Measurements from ENCODE around the gene SLC26A9.
A peak's percentile ranks its signal among the peaks of the same experiment; 100 is the strongest.

The SLC26A9 gene

DNA sequence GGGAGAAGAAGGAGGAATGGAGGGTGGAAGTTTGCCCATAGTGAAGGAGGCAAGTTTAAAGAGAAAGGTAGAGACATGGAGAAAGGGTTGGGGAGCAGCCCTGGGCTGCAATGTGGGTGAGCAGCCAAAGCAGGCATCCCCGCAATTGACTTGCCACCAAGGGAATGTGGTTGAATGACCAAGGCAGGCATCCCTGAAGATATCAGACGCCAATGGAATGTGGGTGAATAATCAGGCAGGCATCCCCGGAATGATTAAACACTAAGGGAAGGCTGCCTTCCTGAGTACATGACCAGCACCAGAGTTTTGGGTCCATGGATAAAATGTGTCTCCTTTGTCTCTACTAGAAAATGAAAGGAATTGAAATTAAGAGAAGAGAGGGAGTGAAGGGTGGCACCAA, 53.5 kb downstream of the SLC26A9 start:
- TF ChIP-seq NFIC (IDR thresholded peaks at IDR 0.05) (0 out of 2 replicates have a peak, but pooled peaks have one; percentile 13), TEAD4 (IDR thresholded peaks at IDR 0.05) (peak; percentile 94)

DNA sequence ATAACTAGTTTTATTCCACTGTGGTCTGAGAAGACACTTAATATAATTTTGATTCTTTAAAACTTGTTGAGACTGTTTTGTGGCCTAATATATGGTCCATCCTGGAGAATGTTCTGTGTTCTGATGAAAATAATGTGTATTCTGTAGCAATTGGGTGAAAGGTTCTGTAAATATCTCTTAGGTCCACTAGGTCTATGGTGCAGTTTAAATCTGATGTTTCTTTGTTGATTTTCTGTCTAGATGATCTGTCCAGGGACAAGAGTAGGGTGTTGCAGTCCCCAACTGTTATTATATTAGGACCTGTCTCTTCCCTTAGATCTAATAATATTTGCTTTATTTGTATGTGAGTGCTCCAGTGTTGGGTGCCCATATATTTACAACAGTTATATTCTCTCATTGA, 59.5 kb downstream of the SLC26A9 start:
- TF ChIP-seq CEBPB (IDR thresholded peaks at IDR 0.05) (no peak), CREB1 (IDR thresholded peaks at IDR 0.05; ENCODE audit: low read depth) (no peak), NFIC (IDR thresholded peaks at IDR 0.05) (no peak), EP300 (IDR thresholded peaks at IDR 0.05; ENCODE audit: borderline replicate concordance) (no peak), EGR1 (IDR thresholded peaks at IDR 0.05) (no peak), TAF1 (IDR thresholded peaks at IDR 0.05; ENCODE audit: low read depth) (no peak), TCF12 (IDR thresholded peaks at IDR 0.05; ENCODE audit: low read depth) (no peak), ZBTB7A (IDR thresholded peaks at IDR 0.05; ENCODE audit: low read depth) (no peak), FOXM1 (IDR thresholded peaks at IDR 0.05; ENCODE audit: borderline replicate concordance, low read depth) (no peak), YY1 (IDR thresholded peaks at IDR 0.05; ENCODE audit: low read depth) (no peak)
- TF ChIP-seq, protein P1, sequence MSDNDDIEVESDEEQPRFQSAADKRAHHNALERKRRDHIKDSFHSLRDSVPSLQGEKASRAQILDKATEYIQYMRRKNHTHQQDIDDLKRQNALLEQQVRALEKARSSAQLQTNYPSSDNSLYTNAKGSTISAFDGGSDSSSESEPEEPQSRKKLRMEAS (IDR thresholded peaks at IDR 0.05): no peak
- TF ChIP-seq, protein P2, sequence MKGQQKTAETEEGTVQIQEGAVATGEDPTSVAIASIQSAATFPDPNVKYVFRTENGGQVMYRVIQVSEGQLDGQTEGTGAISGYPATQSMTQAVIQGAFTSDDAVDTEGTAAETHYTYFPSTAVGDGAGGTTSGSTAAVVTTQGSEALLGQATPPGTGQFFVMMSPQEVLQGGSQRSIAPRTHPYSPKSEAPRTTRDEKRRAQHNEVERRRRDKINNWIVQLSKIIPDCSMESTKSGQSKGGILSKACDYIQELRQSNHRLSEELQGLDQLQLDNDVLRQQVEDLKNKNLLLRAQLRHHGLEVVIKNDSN (IDR thresholded peaks at IDR 0.05): no peak
- TF ChIP-seq, protein P3, sequence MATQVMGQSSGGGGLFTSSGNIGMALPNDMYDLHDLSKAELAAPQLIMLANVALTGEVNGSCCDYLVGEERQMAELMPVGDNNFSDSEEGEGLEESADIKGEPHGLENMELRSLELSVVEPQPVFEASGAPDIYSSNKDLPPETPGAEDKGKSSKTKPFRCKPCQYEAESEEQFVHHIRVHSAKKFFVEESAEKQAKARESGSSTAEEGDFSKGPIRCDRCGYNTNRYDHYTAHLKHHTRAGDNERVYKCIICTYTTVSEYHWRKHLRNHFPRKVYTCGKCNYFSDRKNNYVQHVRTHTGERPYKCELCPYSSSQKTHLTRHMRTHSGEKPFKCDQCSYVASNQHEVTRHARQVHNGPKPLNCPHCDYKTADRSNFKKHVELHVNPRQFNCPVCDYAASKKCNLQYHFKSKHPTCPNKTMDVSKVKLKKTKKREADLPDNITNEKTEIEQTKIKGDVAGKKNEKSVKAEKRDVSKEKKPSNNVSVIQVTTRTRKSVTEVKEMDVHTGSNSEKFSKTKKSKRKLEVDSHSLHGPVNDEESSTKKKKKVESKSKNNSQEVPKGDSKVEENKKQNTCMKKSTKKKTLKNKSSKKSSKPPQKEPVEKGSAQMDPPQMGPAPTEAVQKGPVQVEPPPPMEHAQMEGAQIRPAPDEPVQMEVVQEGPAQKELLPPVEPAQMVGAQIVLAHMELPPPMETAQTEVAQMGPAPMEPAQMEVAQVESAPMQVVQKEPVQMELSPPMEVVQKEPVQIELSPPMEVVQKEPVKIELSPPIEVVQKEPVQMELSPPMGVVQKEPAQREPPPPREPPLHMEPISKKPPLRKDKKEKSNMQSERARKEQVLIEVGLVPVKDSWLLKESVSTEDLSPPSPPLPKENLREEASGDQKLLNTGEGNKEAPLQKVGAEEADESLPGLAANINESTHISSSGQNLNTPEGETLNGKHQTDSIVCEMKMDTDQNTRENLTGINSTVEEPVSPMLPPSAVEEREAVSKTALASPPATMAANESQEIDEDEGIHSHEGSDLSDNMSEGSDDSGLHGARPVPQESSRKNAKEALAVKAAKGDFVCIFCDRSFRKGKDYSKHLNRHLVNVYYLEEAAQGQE (IDR thresholded peaks at IDR 0.05; ENCODE audit: low read depth): no peak

DNA sequence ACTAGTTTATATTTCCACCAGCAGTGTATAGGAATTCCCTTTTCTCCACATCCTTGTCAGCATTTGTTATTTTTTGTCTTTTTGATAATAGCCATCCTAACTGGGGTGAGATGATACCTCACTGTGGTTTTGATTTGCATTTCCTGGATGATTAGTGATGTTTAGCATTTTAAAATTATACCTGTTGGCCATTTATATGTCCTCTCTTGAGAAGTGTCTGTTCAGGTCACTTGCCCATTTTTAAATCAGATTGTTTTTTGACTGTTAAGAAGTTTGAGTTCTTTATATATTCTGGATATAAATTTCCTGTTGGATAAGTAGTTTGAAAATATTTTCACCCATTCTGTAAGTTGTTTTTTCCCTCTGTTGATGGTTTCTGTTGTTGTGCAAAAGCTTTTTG, 62.3 kb downstream of the SLC26A9 start:
- TF ChIP-seq NFIC (IDR thresholded peaks at IDR 0.05) (no peak), ZBTB7A (IDR thresholded peaks at IDR 0.05; ENCODE audit: low read depth) (no peak), TEAD4 (IDR thresholded peaks at IDR 0.05) (no peak), FOXM1 (IDR thresholded peaks at IDR 0.05; ENCODE audit: borderline replicate concordance, low read depth) (no peak), EP300 (IDR thresholded peaks at IDR 0.05; ENCODE audit: borderline replicate concordance) (no peak), YY1 (IDR thresholded peaks at IDR 0.05; ENCODE audit: low read depth) (no peak), TAF1 (IDR thresholded peaks at IDR 0.05; ENCODE audit: low read depth) (no peak), TCF12 (IDR thresholded peaks at IDR 0.05; ENCODE audit: low read depth) (no peak)
- TF ChIP-seq, protein P2 (IDR thresholded peaks at IDR 0.05): no peak

DNA sequence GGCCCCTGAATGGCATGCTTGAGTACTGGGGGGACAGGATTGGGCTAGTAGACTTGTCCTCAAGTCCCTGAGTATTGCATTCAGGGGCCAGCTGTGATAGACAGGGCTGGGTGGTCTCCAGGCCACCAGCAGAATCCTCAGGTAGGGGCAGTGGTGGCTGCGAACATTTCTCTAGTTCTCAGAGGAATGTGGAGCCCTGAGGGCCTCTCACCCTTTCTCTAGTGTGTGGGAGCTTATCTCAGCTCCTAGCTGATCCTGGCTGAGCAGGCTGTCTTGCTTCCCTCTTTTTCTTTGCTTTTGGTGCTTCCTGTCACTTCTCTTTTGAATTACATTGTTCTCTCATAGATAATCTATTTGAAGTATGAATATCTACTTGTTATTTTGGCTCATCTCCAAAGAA, 63.3 kb downstream of the SLC26A9 start:
- no peak for TF ChIP-seq CEBPB (IDR thresholded peaks at IDR 0.05)
- no peak for TF ChIP-seq TEAD4 (IDR thresholded peaks at IDR 0.05)
- TF ChIP-seq TAF1 (IDR thresholded peaks at IDR 0.05; ENCODE audit: low read depth): no peak
- no peak for TF ChIP-seq EP300 (IDR thresholded peaks at IDR 0.05; ENCODE audit: borderline replicate concordance)

DNA sequence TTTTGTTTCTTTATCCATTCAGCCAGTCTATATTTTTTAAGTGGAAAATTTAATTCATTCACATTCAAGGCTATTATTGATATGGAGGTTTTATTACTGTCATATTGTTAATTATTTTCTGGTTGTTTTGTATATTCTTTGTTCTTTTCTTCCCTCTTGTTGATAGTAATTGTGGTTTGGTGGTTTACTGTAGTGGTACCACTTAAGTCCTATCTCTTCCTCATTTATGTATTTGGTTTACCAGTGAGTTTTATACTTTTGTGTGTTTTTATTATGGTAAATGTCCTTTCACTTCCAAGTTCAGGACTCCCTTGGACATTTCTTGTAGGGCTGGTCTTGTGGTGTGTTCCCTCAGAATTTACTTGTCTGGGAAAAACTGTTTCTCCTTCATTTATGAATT, 65.2 kb downstream of the SLC26A9 start:
- TF ChIP-seq TCF12 (IDR thresholded peaks at IDR 0.05; ENCODE audit: low read depth) (no peak), CEBPB (IDR thresholded peaks at IDR 0.05) (no peak)

DNA sequence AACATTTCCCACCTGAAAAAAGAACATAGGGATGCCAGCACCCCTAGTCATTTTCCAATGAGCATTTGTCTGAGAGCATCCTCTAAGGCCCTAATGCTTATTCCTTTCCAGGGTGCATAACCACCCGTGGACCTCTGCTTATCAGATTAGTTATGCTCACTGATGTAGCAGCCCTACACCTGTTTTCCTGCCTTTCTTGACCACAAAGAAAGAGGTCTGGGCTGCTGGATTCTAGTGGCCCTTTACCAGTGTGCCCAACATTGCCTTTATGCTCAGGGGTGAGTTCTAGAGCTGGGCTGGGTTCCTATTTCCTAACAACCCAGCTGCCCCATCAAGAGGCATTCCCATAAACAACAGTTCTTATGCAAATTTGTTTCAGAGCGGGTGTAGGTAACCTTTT, 73.0 kb downstream of the SLC26A9 start:
- TF ChIP-seq EP300 (IDR thresholded peaks at IDR 0.05; ENCODE audit: borderline replicate concordance) (no peak), YY1 (IDR thresholded peaks at IDR 0.05; ENCODE audit: low read depth) (no peak), ZBTB7A (IDR thresholded peaks at IDR 0.05; ENCODE audit: low read depth) (no peak), TEAD4 (IDR thresholded peaks at IDR 0.05) (no peak), RAD21 (IDR thresholded peaks at IDR 0.05; ENCODE audit: low read depth) (no peak)
- TF ChIP-seq, protein P1 (IDR thresholded peaks at IDR 0.05): no peak

Measured in Ishikawa (cell line).